ENCODE measurements around the gene ARHGAP32.
A peak's percentile ranks its signal among the peaks of the same experiment; 100 is the strongest.

Gene ARHGAP32

DNA sequence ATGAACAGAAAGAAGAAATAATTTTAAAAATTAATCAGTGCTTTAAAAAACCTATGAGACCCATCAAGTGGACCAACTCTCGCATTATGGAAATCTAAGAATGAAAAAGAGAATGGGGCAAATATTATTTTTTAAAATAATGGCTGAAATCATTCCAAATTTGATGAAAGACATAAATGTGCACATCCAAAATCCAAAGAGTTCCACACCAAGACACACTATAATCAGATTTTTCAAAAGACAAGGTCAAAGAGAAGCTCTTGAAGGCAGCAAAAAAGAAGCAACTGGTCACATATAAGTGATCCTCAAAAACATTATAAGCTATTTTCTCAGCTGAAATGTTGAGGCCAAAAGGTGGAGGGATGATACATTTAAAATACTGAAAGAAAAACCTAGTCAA, 85.3 kb downstream of the ARHGAP32 start:
- DNase-seq, result no peak

DNA sequence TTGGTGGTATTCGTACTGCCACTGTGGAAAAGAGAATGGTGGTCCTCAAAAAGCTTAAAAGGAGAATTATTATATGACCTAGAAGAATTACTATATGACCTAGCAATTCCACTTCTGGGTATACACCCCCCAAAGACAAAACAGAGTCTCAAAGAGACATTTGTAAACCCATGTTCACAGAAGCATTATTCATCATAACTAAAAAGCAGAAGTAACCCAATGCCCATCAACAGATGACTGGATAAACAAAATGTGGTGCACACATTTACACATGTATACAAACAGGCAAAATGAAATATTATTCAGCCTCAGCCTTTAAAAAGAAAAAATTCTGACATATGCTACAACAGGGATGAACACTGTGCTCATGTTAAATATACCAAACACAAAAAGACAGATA, 89.4 kb downstream of the ARHGAP32 start:
- DNase-seq, result no peak

DNA sequence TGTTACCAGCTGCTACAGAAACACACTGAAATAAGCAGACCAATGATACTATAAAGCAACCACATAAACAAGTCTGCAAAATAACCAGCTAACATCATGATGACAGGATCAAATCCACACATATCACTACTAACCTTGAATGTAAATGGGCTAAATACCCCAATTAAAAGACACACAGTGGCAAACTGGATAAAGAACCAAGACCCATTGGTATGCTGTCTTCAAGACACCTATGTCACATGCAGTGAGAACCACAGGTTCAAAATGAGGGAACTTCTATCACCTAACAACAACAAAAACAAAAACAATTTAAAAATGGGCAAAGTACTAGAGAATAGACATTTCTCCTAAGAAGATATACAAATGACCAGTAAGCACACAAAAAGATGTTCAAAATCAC, 89.9 kb downstream of the ARHGAP32 start:
- DNase-seq, result no peak

DNA sequence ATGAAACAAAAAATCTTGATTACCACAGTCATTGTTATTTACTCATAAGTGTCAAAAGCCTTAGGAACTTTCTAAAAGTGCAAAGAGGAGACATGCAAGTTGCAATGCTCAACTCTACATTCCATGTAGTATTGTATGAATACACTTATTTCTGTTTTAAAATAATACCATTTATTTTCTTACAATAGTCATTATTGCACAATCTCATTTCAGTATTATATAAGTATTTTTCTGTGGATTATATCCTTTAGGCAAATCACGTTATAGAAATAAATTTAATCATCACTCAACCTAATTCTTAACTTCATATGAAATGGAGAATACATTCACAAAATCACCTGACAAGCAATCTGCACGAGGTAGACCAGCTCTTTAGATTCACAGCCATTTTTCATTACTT, 98.8 kb downstream of the ARHGAP32 start:
- no peak for DNase-seq

DNA sequence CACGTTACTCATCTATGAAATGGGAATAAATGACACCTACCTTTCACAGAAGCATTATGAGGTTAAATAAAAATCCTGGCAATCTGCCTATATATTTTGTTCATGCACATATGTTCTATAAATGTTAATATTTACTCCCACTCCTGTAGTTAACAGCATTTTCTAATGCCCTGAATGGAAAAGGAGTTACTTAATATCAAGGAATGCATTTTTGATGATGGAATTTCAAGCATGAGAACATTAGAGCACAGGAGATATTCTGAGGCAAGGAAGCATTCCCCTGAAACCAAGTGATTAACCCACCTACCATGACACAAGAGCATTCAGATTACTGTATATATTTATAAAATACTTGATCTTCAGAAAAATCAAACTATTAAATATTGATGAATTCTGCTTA, 102.1 kb downstream of the ARHGAP32 start:
- peak; percentile 44 for DNase-seq

DNA sequence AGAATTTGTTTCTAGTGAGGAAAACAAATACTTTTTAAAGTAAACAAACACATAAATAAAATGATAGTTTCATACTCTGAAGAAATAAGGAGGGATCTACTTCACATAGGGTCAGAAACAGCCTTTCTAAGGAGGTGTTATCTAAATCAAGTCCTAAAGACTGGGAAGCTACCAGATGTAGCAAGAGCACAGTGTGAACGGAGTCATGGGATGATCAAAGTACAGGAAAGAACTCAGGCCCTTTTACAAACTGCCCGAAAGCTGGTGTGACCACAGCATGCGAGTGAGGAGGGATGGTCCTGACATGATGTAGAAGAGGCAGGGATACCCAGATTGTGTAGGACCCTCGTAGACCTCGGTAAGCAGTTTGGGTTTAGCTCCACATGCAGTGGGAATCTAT, 102.8 kb downstream of the ARHGAP32 start:
- DNase-seq, result no peak

DNA sequence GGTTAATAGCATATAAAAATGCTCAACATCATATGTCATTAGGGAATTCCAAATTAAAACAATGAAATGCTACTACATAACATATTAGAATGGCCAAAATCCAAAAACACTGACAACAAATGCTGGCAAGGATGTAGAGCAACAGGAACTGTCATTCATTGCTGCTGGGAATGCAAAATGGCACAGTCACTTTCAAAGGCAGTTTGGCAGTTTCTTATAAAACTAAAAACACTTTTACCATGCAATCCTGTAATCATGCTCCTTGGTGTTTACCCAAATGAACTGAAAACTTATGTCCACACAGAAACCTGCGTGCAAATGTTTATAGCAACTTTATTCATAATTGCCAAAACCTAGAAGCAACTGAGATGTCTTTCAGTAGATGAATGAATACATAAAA, 105.1 kb downstream of the ARHGAP32 start:
- DNase-seq, result no peak

DNA sequence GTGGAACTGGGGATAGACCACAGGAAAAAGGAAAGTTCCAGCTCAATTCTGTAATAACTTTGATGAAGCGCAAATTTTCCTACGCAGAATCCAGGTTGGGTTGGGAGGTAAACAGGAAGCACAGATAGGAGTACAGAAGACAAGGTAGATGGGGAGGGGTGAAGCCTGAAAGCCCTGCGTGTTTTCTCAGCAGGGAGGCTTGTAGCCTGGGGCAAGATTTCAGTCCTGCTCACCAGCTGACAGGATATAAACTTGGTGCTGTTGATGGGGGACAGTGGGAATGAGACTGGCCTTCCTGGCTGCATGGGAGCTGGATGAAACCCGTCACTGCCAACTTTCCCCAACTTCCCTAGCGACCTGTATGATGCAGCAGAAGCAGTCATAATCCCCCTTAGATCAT, 114.9 kb downstream of the ARHGAP32 start:
- no peak for DNase-seq

DNA sequence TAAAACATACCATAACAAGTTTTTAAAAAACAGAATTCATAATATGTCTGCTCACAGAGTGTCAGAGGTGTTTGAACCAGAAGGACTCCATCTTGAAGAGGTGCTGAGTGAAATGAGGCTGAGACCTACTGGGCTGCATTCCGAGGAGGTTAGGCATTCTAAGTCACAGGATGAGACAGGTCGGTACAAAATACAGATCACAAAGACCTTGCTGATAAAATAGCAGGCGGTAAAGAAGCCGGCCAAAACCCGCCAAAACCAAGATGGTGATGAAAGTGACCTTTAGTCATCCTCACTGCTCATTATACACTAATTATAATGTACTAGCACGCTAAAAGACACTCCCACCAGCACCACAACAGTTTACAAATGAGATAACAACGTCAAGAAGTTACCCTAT, 116.4 kb downstream of the ARHGAP32 start:
- DNase-seq, result no peak

DNA sequence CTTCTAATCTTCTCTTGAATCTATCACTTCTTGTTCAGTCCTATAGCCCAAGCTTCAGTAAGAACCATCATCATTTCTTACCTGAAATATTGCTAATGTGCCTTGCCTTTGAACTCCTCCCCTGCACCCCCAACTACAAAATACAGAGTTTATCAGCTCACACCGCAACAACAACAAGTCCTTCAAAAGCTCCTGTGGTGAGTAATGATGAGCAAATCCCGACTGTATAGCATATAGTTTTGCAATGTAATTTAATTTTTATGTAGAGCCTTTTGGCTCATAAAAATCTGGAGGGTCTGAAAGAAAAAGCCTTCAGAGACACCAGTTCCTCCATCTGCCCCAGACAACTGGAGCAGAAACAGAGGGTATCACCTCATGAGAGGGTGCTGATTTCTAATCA, 124.7 kb downstream of the ARHGAP32 start:
- no peak for DNase-seq

DNA sequence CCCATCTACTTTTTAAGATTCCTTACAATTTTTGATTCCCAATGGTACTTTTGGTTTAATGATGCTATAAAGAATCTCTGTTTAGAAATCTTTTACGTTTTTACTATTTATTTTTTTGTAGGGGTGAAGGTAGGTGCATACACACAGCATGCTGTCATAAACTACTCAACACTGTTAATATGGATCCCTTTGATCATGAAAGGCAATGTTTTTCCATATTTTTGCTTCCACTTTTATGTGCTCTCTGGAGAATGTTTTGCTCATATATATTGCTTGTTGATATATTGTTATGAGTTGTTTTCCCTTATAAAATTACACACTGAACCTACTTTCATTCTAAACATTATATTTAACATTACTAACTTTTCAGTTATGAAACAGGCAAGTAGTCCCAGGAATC, 125.9 kb downstream of the ARHGAP32 start:
- DNase-seq, result no peak

DNA sequence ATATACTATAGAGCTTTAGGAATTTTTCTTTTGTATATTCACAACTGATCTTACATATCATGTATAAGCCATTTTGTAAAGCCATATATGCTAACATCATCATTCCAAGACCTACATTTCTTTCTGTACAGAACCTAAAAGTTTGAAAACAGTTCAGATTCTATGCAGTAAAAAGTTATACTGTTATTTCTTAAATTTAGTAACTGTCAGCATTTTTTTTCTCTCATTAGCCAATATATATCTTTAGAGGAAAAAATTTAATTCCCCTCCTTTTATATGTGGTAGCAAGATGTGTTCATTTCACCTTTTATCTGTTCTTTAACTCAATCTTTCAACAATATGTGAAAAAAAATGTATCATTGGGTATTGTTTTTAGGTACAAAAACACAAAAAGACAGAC, 129.0 kb downstream of the ARHGAP32 start:
- DNase-seq, result no peak

DNA sequence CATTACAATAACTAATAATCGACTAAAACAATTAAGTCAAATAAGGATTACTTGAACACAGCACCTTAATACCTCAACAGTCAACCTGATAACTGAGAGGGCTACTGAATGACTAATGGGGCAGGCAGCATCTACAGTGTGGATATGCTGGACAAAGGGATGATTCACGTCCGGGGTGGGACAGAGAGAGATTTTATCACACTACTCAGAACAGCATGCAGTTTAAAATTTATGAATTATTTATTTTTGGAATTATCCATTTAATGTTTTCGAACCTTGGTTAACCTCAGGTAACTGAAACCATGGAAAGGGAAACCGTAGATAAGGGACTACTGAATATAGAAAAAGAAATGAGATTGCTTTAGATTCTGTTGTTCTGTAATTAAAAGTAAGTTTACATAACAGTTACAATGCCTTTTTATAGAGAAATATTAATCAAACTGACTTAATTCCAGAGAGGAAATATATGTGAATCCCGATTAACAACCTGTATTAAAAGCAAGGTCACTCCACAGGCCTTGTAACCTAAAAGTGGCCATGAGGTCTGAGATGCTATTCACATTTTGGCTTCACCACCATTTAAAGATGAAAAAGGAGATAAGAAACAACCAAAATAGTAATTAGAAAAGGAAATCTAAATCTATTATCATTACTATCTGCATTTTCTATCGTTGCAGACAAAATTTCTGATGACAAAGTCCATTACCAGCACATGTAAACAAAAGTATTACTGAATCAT, 130.5 kb downstream of the ARHGAP32 start:
- peak; percentile 37 for DNase-seq

DNA sequence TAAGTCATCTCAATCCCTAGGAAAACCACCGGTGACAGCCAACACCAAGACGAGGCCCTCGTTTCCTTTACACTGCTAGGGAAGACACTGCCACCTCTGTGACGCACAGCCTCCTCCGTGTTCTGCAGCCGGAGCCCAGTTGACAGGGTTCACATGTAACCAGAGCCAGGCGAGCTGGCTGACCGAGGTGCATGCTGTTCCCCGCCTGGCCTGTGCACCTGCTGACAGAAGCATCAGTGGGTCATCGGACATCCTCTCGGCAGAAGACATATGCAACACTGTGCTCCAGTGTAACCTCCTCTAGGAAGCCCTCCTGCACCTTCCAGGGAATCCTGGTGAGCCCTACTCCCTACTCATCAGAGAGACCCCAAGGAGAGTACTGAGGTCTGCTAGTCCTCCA, 135.2 kb downstream of the ARHGAP32 start:
- no peak for DNase-seq

DNA sequence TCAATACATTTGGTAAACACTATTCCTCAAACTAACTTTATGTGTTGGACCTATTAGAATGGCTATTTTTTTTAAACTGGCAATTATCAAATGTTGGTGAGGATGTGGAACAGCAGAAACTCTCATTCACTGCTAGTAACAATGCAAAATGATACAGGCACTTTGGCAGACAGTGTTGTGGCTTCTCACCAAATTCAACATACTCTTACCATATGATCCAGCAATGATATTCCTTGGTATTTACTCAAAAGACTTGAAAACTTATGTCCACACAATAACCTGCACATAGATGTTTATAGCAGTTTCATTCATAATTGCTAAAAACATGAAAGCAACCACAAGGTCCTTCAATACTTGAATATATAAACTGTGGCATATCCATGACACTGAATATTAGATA, 136.9 kb downstream of the ARHGAP32 start:
- no peak for DNase-seq

DNA sequence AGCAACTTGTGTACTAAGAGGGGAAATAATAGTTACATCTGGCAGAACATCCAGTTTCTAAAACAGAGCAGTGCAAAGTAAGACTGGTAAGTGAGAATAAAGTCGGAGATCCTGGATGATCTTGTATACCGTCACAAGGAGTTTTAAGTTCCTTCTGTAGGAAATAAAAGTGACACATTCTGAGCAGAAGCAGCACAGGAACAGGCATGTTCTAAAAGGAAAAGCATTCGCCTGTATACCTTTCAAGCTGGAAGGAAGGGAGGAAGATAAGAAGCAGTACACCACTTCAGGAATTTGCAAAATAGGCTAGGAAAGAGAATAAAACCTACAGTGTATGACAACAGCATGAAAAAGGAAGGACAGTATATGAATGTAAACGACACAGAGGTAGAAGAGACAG, 143.2 kb downstream of the ARHGAP32 start:
- DNase-seq, result no peak

DNA sequence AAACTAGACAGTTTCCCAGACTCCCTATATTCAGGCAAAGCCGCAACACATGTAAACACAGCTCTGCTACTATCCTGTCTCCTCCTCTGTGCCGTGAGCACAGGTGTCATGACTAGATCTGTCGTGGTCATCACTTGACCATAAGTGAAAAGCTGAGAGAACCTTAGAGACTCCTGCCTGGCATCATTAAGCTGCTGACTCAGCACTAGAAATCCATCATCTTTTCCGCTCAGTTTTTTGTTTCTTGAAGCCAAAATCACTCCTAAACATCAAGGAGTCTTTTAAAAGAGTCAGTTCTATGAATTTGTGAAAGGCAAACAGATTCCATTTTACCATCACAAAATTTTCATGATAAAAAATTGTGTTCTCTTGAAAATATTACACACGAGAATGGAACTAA, 147.0 kb downstream of the ARHGAP32 start:
- DNase-seq, result no peak

DNA sequence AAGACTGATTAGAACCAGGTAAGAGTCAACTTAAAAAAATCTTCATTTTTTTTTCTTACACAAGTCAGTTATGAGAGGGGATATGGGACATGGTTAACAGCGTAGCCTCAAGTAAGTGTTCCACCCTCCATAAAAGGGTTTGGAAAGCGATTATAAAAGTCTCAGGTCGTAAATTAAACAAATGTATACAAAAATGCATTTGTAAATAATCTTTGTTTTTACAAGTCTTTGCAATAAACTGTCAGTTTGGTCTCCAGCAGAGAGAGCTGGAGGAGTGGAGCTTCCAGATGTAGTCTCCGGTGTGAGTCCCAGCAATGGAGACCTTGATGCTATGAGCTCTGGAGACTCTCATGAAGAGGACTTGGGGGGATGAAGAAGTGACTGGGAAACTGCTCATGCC, 149.6 kb downstream of the ARHGAP32 start:
- DNase-seq, result no peak

DNA sequence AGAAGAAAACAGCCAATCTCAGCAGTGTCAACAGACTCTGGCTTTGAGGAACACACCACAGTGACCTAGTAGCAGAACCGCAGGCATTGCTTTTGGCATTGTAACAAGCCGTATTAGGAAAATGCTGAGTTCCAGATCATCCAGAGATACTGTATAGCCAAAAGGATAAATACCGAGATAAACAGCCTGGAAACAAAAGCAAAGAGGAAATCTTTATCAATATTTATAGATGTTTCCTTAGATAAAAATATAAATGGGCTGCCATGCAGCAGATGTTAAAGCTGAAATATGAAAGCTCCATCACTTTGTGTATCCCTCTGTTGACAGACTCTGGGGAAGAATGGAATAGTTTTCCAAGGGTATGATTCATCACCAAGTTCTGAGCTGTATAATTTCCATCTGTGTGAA, 150.5 kb downstream of the ARHGAP32 start:
- DNase-seq, result peak; percentile 28

DNA sequence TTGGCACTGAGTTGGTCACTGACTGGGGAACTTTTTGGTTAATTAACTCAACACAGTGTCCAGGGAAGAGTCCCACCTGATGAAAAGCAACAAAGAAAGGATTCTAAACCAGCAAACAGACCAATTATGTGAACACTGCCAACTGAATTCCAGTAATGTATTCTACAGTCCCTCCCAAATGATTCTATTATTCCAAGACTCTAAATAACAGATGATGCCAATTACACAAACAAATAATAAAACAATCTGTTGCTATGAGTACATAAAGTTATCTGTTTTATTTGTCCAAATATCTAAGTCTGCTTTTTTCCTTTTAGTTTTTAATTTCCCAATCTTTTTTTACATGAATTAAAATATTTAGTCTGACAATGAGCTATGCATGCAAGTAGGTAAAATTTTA, 151.2 kb downstream of the ARHGAP32 start:
- no peak for DNase-seq

DNA sequence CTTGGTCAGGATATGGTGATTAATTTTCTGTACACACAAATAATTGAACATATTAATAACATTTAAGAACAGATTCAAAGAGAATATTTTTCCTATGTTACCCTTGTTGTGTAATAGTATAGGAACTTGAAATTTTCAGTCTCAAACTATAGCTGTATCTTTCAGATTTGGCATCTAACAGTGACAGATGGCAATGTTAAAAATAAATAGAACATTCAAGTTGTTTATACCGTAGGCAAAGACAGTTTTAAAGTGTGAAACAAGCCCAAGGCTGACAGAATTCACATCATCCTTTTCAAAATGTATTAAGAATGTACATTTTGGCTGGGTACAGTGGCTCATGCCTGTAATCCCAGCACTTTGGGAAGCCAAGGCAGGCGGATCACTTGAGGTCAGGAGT, 156.9 kb downstream of the ARHGAP32 start:
- no peak for DNase-seq

DNA sequence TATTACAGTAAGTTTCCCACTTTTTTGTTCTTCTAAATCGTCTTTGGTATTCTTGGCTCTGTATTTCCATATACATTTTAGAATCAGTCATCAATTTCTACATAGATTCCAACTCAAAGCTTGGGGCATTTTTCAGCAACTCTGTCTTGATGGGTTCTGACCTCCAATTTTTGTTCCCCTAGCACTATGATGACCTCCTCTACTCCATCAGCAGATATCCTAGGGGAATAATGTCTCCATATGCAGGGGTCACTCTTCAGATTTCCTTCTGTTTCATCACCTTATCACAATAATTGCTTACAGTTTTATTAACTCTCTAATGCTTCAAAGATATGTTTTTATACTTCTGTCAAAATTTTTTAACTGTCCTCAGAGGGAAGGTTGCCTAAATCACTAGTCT, 158.1 kb downstream of the ARHGAP32 start:
- no peak for DNase-seq

DNA sequence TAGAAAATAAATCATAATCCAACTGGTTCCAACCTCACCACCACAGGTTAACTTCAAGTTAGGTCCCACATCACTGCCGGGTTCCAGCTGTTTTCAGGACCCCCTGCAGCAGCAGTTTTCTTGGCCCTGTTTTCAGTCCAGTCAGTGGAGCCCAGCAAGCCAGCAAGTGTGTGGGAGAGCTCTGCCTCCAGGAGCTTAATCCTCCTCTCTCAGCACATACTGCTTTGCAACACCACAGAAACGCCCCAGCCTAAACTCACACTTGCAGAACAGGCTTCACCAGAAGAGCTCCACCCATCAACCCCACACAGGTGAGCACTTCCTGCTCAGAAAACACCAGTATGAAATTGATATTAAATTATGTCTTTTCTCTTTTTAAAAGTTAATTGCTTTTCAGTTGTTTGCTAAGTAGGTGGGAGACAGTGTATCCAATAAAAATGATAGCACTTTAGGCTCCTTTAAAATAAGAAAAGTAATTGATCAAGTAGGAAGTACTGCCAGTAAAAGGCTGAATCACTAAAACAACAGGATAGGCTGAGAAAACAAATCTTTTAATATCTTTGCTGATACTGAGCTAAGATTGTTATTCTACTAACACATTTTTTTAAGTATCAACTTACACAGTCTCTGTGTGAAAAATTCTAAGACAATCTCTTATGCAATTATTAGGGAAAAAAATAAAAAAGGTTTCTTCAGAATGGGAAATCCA, 168.0 kb downstream of the ARHGAP32 start:
- DNase-seq, result no peak

DNA sequence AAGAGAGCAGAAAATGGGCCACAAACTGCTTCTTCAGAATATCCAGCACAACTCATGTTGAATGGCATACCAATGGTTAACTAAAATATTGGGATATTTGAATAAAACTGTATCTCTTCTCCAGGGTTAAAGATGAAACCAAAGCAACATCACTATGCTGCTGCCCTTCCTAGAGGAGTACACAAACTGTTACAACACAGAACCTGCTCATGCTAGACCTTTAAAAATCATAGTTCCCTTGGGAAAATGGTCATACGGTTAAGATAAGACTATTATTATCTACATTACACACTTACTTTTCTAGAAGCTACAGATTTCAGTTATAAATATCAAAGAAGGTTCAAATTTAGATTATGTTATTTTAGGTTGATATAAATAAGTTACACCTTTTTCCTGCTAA, 170.8 kb downstream of the ARHGAP32 start:
- no peak for DNase-seq

DNA sequence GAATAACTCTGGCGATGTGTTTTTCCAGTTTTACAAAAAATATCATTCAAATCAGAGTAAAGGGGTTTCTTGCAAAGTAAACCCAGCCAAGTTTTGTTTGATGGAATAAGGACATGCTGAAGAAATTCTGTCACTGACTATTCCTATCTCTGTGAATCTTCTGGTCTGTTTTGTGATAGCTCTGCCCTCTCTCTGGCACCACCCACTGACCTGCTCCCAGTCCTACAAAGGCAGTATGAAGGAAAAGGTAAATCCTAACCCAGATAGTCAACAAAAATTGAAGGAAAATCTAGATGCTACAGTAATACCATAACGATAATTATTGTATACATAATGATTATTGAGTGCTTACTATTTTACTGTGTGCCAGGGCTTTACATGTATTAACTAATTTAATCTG, 173.1 kb downstream of the ARHGAP32 start:
- no peak for DNase-seq
